Renal cortex interstitium (tissue), 11 donors: ENCODE results near the gene SLC16A3. TPM values are rescaled to one million over a fixed set of nuclear protein-coding genes. Genes with fewer than 3 reads are reported as not detected.

Experiments used
- DNase-seq, 11 donors: peaks; one replicate each; pipeline ENCODE4 v3.0.0-alpha.2; 2013; ENCODE audit warnings: low read depth in 9 of 11, low spot score in 4 of 11; ENCODE audit errors: extremely low read depth in 1 of 11
- polyA plus RNA-seq, 3 donors: library from polyadenylated mRNA; unstranded; fragments of 120-200 nt; gene quantifications; one replicate each; pipeline ENCODE4 v1.2.1, GENCODE V29; 2013; ENCODE audit not compliant: insufficient read length in 3 of 3

SLC16A3 gene
- polyA plus RNA-seq, 3 donors, result 9.0 to 36.8 (median 10.5) TPM

DNA sequence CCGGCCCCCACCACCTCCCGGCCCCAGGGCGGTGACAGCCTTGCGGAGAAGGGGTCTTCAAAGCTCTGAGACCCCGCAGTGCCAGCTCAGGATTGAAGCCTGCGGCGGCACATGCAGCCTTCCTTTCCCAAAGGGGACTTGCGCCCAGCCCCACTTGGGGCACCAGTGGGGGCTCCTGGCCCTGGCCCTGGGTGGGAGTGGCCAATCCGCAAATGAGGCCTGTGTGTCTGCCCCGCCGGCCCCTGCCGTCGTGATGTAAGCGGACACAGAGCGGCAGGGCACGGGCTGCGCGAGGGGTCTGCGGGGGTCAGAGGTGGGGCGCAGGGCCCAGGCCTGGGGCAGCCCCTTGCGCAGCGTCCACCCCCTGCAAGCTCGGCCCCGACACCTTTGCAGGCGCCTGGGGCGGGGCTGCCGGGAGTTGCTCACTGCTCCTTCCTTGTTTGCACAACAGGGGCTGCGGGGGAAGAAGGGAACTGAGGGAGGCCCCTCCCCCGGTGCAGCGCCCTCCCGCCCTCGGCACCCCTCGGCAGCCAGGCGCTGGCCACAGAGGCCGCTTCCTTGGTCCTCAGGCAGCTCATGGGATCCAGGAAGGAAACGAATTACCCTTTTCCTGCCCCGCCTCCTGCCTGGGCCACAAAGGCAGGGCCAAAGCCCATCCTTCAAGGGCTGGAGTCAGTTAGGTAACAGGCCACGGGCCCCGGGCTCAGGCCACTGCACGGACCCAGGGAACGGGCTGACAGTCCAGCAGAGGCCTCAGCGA is 2.9 kb downstream of the SLC16A3 start:
- DNase-seq, result no peak

DNA sequence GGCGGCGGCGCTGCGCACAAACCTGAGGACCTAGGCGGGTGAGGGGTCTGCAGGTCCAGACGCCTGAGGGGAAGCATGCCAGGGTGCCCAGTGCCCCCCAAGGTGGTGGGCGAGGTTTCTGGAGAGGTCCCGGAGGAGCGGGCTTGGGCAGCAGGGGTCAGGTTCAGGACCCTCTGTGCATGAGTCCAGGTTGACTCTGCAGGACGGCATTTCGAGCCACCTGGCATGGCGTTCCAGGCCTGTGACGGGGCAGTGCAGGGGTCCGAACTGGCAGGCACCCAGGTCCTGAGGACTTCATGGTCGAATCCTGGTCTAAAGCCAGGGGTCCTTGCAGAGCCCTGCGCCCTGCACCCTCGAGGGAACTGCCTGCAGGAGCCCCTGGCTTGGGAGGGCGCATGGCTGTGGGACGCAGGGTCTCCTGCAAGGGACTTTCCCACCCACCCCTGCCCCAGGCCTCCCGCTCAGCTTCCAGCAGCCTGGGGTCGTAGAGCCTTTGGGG is 3.5 kb downstream of the SLC16A3 start:
- no peak for DNase-seq

DNA sequence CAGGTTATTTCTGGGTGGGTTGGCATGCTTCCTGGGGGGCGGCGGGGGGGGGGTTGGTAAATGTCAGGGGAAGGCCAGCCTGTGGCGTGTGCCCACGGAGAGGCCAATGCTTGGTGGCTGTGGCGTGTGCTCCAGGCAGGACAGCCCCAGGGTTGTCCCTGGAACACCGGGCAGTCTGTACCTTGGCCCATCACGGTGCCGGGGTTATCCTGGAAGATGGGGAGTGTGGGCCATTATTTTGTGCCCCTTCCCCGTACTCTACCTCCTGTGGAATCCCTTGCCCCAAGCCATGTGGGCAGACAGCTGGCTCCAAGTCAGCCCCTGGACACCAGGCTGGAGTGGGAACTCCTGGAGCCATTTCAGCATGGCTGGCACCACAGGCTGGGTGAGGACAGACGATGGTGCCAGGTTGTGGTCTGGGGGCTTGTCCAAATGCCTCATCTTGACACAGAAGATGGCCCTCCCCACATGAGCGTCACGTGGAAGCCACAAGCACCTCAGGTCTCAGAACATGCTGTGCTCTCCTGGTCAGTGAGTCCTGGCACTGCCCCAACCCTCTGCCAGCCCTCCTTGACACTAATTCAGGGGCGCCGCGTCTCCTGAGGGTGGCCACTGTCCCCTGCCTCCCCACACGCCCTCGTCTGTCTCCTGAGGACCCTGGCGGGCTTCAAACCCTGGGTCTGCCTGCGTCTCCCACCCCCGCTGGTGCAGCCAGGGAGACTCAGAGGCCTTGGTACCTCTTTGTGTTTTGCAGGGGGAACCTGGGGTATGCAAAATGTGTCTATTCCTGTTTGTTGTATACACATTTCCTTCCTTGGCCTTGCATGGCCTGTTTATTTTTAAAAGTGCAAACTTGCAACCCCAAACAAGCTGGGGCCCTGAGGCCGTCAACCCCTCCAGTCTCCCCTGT is 4.3 kb downstream of the SLC16A3 start:
- no peak for DNase-seq

DNA sequence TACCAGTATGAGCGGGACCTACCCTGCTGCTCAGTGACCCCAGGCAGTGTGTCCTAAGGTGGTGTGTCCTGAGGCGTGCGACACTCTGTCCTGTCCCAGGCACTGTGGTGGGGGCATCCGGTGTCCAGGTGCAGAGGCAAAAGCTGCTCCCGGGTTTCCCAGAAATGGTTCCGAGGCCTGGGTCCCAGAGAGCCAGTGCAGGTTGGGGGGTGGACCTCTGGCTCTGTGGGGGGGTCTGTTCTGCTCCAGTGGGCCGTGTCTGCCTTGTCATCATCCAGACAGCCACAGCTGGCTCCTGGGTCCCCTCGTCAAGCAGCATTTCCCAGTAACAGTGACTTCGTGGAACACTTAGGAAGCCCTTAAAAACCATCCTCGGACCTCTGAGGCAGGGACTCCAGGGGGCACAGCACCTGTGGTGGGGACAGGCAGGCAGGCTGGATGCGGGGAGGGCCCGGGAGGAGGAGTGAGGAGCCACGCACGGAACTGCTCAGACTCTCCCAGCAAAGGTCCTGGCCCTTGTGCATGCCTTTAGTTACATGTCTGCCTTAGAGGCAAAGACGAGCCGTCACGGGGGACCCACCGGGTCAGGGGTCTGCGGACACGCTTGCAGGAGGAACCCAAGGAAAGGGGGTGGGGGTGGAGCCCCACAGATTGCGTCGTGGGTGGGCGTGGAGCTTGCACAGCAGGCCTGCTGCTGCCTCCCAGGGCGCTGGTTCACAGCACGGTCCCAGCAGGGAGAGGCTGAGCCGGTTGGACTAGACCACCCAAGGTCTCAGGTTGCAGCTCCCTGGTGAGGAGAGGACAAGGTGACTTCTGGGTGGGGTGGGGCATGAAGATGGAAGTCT is 5.6 kb downstream of the SLC16A3 start:
- DNase-seq, result peak in 1 of 11 donors; percentile 27

DNA sequence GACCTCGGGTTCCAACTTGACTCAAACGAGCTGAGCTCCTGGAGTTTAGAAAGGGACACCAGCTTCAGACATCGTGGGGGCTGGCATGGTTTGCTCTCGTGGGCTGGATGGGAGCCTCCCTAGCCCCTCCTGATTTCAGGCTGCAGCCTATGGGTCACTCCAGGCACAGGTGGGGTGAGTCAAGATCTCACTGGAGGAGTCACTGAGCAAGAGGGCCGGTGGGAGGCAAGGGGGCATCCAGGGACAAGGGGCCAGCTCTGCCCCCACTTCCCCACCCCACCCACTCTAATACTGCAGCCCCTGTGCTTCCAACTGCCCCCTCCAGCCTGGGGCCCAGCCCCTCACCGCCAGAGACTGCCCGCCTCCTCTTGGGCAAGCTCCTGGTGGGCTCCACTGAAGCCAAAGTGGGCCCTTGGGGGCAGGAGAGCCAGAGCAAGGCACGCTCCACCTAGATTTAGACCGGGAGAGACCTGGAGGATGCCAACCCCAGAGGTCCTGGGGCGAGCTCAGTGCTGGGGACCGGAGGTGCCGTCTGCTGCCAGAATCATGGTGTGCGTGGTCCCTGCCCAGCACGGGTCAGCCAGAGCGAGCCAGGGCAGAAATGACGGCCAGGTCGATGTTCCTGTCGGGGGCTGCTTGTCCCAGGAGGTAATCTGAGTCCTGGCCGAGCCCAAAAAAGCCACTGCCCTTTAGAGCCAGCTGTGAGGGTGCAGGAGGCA is 6.4 kb downstream of the SLC16A3 start:
- DNase-seq, result no peak

DNA sequence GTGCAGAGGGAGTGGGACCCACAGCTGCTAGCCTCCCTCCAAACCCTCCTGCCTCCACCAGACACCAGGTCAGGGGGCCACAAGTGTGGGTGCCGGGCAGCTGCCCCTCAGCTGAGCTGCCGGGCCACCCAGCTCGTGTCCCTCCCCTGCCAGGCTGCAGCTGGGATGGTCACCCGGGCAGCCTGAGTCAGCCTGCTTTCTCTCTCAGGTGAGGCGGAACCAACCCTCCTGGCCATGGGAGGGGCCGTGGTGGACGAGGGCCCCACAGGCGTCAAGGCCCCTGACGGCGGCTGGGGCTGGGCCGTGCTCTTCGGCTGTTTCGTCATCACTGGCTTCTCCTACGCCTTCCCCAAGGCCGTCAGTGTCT is 6.9 kb downstream of the SLC16A3 start:
- no peak for DNase-seq

DNA sequence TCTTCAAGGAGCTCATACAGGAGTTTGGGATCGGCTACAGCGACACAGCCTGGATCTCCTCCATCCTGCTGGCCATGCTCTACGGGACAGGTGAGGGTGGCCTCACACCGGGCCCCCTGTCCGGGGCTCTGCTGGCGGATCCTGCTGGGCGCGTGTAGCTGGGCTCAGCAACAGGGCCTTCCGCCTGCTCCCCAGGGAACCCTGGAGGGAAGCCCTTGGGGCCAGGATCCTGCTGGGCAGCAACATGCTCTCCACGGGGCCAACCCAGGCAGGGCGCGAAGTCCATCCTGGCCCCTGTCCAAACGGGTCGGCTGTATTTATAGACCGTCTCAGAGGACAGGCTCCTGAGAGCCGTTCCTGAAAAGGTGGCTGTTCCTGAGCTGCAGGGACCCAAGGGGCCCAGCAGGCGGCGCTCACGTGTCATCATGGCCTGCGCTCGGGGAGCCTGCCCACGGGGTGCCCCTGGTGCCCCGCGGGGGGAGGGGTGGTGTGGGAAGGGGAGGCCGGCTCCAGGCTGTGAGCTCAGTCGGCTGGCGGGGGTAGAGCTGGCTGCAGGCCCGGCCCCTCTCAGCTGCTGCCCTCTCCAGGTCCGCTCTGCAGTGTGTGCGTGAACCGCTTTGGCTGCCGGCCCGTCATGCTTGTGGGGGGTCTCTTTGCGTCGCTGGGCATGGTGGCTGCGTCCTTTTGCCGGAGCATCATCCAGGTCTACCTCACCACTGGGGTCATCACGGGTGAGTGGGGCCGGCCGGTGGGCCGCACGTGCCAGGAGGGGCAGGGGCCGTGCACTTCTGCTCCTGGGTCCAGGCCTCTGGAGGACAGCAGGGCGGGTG is 7.5 kb downstream of the SLC16A3 start:
- peak in 2 of 11 donors; percentile 66 to 72 for DNase-seq

DNA sequence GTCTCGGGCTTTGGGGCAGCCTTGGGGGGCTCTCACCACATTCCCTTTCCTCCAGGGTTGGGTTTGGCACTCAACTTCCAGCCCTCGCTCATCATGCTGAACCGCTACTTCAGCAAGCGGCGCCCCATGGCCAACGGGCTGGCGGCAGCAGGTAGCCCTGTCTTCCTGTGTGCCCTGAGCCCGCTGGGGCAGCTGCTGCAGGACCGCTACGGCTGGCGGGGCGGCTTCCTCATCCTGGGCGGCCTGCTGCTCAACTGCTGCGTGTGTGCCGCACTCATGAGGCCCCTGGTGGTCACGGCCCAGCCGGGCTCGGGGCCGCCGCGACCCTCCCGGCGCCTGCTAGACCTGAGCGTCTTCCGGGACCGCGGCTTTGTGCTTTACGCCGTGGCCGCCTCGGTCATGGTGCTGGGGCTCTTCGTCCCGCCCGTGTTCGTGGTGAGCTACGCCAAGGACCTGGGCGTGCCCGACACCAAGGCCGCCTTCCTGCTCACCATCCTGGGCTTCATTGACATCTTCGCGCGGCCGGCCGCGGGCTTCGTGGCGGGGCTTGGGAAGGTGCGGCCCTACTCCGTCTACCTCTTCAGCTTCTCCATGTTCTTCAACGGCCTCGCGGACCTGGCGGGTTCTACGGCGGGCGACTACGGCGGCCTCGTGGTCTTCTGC is 8.4 kb downstream of the SLC16A3 start:
- DNase-seq, result no peak

DNA sequence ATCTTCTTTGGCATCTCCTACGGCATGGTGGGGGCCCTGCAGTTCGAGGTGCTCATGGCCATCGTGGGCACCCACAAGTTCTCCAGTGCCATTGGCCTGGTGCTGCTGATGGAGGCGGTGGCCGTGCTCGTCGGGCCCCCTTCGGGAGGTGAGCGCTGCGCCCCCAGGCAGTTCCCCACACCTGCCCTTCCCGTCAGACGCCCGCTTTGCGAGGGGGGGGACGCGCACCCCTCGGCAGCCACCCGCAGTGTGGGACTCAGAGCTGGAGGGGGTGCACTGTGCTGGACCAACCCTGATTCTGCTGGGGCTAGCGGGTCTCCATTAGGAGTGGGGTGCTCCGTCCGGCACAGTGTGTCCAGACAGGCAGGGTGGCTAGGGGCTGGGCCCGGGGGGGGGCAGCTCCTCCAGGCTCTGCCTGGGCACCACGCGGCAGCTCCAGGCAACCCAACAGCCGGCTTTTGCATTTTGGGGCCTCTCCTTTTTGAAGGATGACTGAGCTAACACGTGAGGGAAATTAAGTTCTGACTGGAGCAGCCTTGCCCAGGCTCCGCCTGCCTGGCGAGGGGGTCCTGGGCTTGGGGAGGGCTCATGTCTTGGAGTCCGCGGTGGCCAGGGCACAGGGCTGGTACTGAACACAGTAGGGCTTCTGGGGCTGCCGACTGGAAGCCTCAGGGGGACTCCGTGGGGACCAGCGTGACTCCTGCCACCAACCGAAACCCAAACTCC is 9.1 kb downstream of the SLC16A3 start:
- no peak for DNase-seq

DNA sequence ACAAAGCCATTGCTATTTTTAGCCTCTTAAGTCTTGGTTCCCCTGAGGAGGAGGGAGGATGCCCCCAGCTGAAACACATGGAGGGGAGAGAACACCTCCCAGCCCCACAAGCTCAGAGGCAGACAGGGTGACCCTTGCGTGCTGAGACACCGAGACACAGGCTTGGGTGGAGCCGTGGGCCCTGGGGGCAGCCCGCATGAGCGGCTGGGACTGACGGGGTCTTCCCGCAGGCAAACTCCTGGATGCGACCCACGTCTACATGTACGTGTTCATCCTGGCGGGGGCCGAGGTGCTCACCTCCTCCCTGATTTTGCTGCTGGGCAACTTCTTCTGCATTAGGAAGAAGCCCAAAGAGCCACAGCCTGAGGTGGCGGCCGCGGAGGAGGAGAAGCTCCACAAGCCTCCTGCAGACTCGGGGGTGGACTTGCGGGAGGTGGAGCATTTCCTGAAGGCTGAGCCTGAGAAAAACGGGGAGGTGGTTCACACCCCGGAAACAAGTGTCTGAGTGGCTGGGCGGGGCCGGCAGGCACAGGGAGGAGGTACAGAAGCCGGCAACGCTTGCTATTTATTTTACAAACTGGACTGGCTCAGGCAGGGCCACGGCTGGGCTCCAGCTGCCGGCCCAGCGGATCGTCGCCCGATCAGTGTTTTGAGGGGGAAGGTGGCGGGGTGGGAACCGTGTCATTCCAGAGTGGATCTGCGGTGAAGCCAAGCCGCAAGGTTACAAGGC is 9.8 kb downstream of the SLC16A3 start:
- no peak for DNase-seq

DNA sequence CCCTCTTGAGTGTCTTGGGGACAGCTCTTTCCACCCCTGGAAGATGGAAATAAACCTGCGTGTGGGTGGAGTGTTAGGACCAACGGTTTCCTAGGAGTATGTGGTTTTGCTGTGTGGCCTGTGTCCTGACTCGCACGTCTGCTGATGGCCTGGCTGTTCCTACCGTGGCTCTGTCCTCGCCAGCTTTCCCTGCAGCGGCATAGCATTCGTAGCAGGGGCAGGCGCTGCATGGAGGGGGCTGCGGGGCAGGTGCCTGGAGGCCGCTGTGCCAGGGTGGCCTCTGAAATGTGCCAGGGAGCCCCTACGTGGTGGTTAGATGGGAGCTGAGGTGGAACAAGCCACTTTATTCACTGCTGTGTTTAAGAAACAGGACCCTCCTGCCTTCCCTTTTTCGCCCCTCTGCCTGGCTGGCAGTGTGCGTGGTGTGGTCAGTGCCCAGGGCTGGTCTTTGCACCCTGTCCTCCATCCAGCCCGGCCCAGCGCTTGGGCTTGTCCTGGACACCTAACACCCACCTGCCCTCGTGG is 10.6 kb downstream of the SLC16A3 start:
- DNase-seq, result no peak

DNA sequence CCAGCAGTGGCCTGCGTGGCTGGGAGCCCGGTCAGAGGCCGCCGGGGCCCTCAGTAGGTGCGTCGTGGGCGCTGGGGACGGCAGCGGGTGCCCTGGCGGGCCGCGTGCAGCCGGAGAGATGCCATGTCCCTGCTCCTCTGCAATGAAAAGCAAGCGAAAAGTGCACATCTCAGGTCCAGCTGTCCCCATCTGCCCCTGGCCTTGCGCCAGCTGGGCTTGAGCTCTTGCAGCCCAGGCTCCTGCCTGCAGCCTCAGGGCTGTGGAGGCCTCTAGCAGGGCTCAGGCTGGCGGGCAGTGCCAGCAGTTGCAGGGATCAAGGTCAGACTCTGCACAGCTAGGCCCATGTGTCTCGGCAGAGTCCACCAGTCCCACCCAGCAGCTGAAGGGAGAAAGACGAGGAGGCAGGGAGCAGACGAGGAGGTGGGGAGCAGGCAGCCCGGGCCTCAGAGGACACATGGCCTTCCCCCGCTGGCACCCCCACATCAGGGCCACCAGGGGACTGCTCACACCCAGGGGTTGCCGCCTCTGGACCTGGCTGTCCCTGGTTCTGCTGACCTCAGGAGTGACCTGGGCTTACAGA is 11.2 kb downstream of the SLC16A3 start:
- no peak for DNase-seq

DNA sequence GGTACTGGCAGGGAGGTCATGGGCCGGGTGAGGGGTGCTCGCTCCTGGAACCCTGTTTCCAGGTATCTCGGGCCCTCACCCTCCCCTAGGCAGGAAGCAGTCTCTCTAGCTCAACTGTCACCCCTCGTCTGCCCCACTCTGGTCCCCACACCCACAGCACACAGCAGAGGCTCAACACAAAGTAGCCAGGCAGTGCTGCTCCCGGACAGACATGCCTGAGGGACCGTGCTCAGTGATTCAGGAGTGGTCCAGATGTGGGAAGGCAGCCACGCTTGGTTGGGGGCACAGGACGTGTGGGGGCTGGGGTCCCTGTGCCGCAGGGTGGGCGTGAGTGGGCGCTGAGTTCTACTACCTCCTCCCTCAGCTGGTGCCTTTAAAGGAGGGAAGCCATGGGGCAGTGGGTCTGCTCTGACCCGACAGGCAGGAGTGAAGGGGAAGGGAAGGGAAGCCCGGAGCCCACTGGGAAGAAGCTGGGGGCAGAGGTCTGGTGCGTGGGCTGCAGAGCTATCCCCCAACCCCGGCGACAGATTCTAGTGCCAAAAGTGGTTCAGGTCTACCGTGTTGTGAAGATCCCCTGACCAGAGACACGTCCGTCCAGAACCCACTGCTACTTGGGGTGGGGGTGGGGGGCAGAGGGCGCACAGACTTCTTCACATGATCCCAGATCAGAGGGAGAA is 11.8 kb downstream of the SLC16A3 start:
- no peak for DNase-seq

DNA sequence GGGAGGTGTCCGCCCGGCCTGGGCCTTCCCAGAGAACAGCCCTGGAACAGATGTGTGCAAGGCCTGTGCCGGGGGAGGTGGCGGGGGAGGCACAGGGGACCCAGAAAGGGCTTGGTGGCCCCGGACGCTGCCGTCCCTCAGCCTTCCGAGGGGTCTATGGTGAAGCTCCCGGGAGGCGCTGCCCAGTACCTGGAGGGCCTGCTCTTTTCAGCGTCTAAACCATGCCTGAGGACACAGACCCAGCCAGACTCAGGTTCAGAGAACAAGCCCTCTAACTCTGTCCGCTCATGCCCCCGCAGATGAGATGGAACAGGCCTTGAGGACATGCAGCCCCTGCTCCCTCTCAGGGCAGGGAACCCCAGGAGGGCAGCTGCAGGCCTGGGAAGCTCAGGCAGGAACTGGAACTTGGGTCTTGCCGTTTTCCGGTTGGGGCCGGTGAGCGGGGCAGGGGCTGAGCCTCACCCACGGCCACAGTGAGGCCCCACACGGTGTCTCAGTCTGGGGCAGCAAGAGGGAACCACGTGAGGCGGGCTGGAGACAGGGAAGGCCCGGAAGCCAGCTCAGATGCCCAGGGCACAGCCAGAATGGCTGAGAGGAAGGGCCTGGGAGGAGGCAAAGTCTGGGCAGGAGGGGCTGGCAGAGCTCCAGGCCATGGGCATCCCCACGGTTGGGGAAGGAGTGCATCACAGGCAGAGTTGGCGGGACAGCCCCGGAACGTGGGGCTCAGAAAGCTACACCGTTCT is 12.5 kb downstream of the SLC16A3 start:
- DNase-seq, result no peak
